Mesothelial cell of epicardium (in vitro differentiated cells): ENCODE measurements around the gene OR52E8. TPM values are rescaled to one million over a fixed set of nuclear protein-coding genes. Genes with fewer than 3 reads are reported as not detected.
A peak's percentile ranks its signal among the peaks of the same experiment; 100 is the strongest.

ENCODE experiments used
- DNase-seq, 2 experiments: peaks; one replicate each; pipeline ENCODE4 v3.0.0; 2021; ENCODE audit warnings: low spot score in 2 of 2; ENCODE audit not compliant: unreplicated experiment in 2 of 2
- H3K27ac Mint-ChIP-seq: 2 replicates; pipeline ENCODE4 v1.8.0; 2021; ENCODE audit warnings: mixed read lengths
- H3K27me3 Mint-ChIP-seq: 2 replicates; pipeline ENCODE4 v1.8.0; 2021; ENCODE audit warnings: low read depth, mixed read lengths
- H3K36me3 Mint-ChIP-seq: 2 replicates; pipeline ENCODE4 v1.8.0; 2021; ENCODE audit warnings: mixed read lengths
- H3K4me1 Mint-ChIP-seq: 2 replicates; pipeline ENCODE4 v1.8.0; 2021; ENCODE audit warnings: mixed read lengths
- H3K4me3 Mint-ChIP-seq: 2 replicates; pipeline ENCODE4 v1.8.0; 2021; ENCODE audit warnings: mild to moderate bottlenecking, moderate library complexity, mixed read lengths
- H3K9me3 Mint-ChIP-seq: 2 replicates; pipeline ENCODE4 v1.8.0; 2021; ENCODE audit warnings: mixed read lengths
- total RNA-seq: library from RNA; stranded (reverse); gene quantifications from 3 replicates; pipeline ENCODE4 v1.2.1, GENCODE V29; 2021
- TF ChIP-seq, protein P1 (sequence below): fragments of 200-600 bp; sonication (generic); IDR thresholded peaks from one replicate; pipeline ENCODE4 v1.5.0; 2021; ENCODE audit warnings: antibody characterized with exemption; ENCODE audit not compliant: unreplicated experiment

Gene OR52E8
- total RNA-seq, 1 donor from 2014 or later = not detected

DNA sequence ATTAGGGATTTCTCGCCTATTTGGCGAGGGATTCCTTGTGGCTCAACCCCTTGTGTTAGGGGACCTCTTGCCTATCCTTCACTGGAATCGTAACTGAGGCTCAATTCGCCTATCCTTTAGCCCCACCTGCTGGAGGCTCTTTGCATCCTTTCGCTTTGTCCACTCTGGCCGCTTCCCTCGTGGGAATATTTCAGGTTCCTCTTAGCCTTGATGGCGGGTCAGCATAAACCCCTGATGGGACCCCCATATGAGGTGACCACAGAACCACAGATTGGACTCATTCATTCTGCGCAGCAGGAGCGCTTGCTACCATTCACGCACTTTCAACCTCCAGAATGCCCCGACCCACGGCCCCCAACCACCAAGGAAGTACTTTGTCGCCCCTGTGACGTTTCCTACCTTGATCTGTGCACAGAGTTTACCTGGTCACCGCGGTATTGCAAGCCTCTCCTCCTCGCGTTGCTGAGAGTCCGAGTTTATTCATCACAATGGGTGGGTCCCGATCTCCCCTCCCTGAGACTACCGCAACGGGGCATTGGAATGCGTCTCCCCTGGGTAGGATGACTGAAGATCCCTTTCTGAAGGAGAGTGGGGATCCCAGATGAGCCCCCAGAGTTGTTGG lies 48.9 kb downstream of the OR52E8 start, which contains the start of gene OR52N2:
OR52N2 (plus strand) TSS at position 425 of the 622 bp plus-strand sequence. CDS start 11,412 bp downstream, outside the sequence.
- Mint-ChIP-seq H3K27me3 (peaks cover 8% of the 10 kb centered on the region), H3K4me3 (peak within 1 kb of the TSS; percentile 77), H3K4me1 (peaks cover 9% of the 10 kb centered on the region), H3K27ac (no peak within 1 kb of the TSS), H3K9me3 (peaks cover 8% of the 10 kb centered on the region), H3K36me3 (no peaks in the 10 kb centered on the region)
- TF ChIP-seq, protein P1, sequence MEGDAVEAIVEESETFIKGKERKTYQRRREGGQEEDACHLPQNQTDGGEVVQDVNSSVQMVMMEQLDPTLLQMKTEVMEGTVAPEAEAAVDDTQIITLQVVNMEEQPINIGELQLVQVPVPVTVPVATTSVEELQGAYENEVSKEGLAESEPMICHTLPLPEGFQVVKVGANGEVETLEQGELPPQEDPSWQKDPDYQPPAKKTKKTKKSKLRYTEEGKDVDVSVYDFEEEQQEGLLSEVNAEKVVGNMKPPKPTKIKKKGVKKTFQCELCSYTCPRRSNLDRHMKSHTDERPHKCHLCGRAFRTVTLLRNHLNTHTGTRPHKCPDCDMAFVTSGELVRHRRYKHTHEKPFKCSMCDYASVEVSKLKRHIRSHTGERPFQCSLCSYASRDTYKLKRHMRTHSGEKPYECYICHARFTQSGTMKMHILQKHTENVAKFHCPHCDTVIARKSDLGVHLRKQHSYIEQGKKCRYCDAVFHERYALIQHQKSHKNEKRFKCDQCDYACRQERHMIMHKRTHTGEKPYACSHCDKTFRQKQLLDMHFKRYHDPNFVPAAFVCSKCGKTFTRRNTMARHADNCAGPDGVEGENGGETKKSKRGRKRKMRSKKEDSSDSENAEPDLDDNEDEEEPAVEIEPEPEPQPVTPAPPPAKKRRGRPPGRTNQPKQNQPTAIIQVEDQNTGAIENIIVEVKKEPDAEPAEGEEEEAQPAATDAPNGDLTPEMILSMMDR = peak; percentile 60
- DNase-seq = peak in 1 of 2 experiments; percentile 78

DNA sequence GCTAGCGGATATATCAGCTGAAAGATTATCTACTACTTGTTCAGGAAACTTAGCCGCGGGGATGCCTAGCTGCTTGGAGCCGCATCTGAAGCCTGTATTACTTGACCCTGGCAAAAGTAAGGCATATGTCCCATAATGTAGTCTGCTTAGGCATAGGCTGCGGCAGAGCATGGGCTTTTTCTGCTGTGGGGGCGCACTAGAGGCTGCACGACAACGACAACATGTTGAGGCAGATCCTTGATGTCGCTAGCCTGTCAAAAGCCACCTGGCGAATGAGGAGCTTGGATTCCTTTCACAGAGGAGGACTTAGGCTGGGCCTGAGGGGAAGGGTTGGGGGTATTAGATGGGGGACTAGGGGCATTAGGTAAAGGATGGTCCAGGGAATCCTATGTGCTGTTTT lies 49.9 kb downstream of the OR52E8 start:
- Mint-ChIP-seq H3K9me3 (peaks cover 15% of the 10 kb centered on the region), H3K4me3 (no peak overlapping the region), H3K27me3 (peaks cover 5% of the 10 kb centered on the region), H3K4me1 (peaks cover 9% of the 10 kb centered on the region), H3K27ac (no peak overlapping the region), H3K36me3 (no peaks in the 10 kb centered on the region)
- no peak for DNase-seq
- TF ChIP-seq, protein P1 = no peak

Other genes with a start within 250 kb of the OR52E8 start
- gene TRIM34, start 232.7 kb downstream of the OR52E8 start, total RNA-seq = 5.0 to 7.1 TPM (median 5.1 TPM) in 3 replicates
- 67.0 to 74.0 TPM (median 68.5 TPM) in 3 replicates for gene TRIM5, start 172.6 kb downstream of the OR52E8 start, total RNA-seq
- gene TRIM22, start 167.9 kb downstream of the OR52E8 start, total RNA-seq = 45.8 to 52.1 TPM (median 50.9 TPM) in 3 replicates
- 0.11 TPM in 1 of 3 replicates, not detected in the others for gene OR56B1, start 121.2 kb downstream of the OR52E8 start, total RNA-seq
- 0.18 TPM in 1 of 3 replicates, not detected in the others for gene OR52N4, start 103.4 kb downstream of the OR52E8 start, total RNA-seq
- not detected in 3 replicates for gene OR52N5, start 74.3 kb downstream of the OR52E8 start, total RNA-seq
- not detected in 3 replicates for gene OR52N1, start 66.4 kb downstream of the OR52E8 start, total RNA-seq
- not detected in 3 replicates for gene OR52N2, start 48.8 kb downstream of the OR52E8 start, total RNA-seq
- gene OR52E6, start 15.8 kb downstream of the OR52E8 start, total RNA-seq = not detected in 3 replicates
- gene OR52E4, start 22.9 kb upstream of the OR52E8 start, total RNA-seq = not detected in 3 replicates
- gene OR52E5, start 35.5 kb upstream of the OR52E8 start, total RNA-seq = not detected in 3 replicates
- not detected in 3 replicates for gene OR56A3, start 84.6 kb upstream of the OR52E8 start, total RNA-seq
- 0.31 TPM in 1 of 3 replicates, not detected in the others for gene OR56A5, start 110.8 kb upstream of the OR52E8 start, total RNA-seq
- not detected in 3 replicates for gene OR52L1, start 129.3 kb upstream of the OR52E8 start, total RNA-seq
- 0.09 to 0.11 TPM (median 0.11 TPM) in 3 replicates for gene OR56A4, start 149.3 kb upstream of the OR52E8 start, total RNA-seq
- 0.09 to 0.20 TPM (median 0.13 TPM) in 3 replicates for gene OR56A1, start 173.1 kb upstream of the OR52E8 start, total RNA-seq
- gene OR56B4, start 250.0 kb upstream of the OR52E8 start, total RNA-seq = not detected in 3 replicates